Testis (tissue), 3 donors: ENCODE data around the gene DMD. TPM values are rescaled to one million over a fixed set of nuclear protein-coding genes. Genes with fewer than 3 reads are reported as not detected.

Experiments
- DNase-seq: peaks from one replicate; pipeline ENCODE4 v3.0.0-alpha.2; 2019
- H3K27ac ChIP-seq, 2 donors: fragments of 200-600 bp; sonication (generic); one replicate each; pipeline ENCODE4 v1.5.1; 2019
- H3K27me3 ChIP-seq: fragments of 200-600 bp; sonication (generic); one replicate; pipeline ENCODE4 v1.5.1; 2019
- H3K36me3 ChIP-seq: fragments of 200-600 bp; sonication (generic); one replicate; pipeline ENCODE4 v1.5.1; 2017; ENCODE audit warnings: low read depth; ENCODE audit errors: missing control alignments
- H3K4me1 ChIP-seq: fragments of 200-600 bp; sonication (generic); one replicate; pipeline ENCODE4 v1.5.1; 2019
- H3K4me3 ChIP-seq, 2 donors: fragments of 200-600 bp; sonication (generic); one replicate each; pipeline ENCODE4 v1.5.1; 2017 to 2019
- H3K9me3 ChIP-seq: fragments of 200-600 bp; sonication (generic); one replicate; pipeline ENCODE4 v1.5.1; 2017
- POLR2A ChIP-seq: fragments of 450-650 bp; IDR thresholded peaks from one replicate; pipeline ENCODE4 v1.6.1; 2017; ENCODE audit warnings: antibody characterized with exemption, mild to moderate bottlenecking, moderate library complexity
- WGBS, 2 donors: methylation state at CpG; one replicate each; pipeline ENCODE4 v1.1.5; 2018; 5-methylcytosine and 5-hydroxymethylcytosine counted together
- intact Hi-C: fragments of 100-400 bp; cut with DNase I; formaldehyde crosslinking; loops from one replicate; pipeline ENCODE4 v1.15.1; 2023; ENCODE audit warnings: low total_unique reads
- polyA plus RNA-seq: library from polyadenylated mRNA; stranded (reverse); fragments of 350-450 nt; fragmentation: Illumina TruSeq; extraction: RNeasy Lipid Tissue Mini Kit (QIAGEN cat#74804); gene quantifications from one replicate; pipeline ENCODE4 v1.2.3, GENCODE V29; 2014; ENCODE audit warnings: low read depth, low replicate concordance; ENCODE audit not compliant: insufficient read depth
- total RNA-seq, 2 donors: library from RNA; depleted of rRNA; stranded (reverse); fragments of >200 nt; gene quantifications; one replicate each; pipeline ENCODE4 v1.2.3, GENCODE V29; 2016
- TF ChIP-seq, protein P1 (sequence below), 3 experiments: fragments of 450-650 bp in 2 of 3; fragments of 200-600 bp in 1 of 3; sonication (generic) in 1 of 3; IDR thresholded peaks; one replicate each; pipeline ENCODE4 v1.5.1; 2016 to 2019; ENCODE audit warnings: antibody characterized with exemption in 3 of 3, mild to moderate bottlenecking in 2 of 3, moderate library complexity in 1 of 3

DMD gene
- total and polyA plus RNA-seq, 3 donors from 2014 or later = 11.3 to 34.1 (median 24.2) TPM

DNA sequence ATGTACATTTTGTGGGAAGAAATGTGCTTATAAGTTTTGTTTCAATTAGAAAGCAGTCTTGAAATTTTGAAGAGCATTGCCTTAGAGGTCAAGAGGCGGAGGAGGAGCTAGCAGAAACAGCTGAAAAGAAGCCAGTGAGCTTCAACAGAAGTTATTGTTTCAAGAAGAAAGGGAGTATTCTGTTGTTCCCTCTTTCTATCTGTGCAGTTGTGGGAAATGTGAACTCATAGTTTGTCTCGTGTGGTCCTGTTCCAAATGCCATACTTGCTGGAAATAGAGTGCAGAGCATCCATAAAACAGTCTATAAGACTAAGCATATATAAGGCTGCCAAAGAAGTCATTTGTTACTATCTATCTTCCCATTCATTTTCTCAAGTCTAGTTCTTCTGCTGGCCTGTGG is 1015.7 kb downstream of the DMD start:
- intact Hi-C loops = no loop called here
- Histone ChIP-seq H3K9me3 (no peaks in the 10 kb centered on the region), H3K27ac (no peak overlapping the region), H3K4me1 (no peaks in the 10 kb centered on the region), H3K4me3 (no peak overlapping the region), H3K27me3 (no peaks in the 10 kb centered on the region), H3K36me3 (no peaks in the 10 kb centered on the region)
- 44 to 52% methylated on average over 2 of the region's 2 CpGs for WGBS, 2 donors
- TF ChIP-seq POLR2A = no peak
- TF ChIP-seq, protein P1, sequence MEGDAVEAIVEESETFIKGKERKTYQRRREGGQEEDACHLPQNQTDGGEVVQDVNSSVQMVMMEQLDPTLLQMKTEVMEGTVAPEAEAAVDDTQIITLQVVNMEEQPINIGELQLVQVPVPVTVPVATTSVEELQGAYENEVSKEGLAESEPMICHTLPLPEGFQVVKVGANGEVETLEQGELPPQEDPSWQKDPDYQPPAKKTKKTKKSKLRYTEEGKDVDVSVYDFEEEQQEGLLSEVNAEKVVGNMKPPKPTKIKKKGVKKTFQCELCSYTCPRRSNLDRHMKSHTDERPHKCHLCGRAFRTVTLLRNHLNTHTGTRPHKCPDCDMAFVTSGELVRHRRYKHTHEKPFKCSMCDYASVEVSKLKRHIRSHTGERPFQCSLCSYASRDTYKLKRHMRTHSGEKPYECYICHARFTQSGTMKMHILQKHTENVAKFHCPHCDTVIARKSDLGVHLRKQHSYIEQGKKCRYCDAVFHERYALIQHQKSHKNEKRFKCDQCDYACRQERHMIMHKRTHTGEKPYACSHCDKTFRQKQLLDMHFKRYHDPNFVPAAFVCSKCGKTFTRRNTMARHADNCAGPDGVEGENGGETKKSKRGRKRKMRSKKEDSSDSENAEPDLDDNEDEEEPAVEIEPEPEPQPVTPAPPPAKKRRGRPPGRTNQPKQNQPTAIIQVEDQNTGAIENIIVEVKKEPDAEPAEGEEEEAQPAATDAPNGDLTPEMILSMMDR (IDR thresholded peaks at IDR 0.05) = no peak
- DNase-seq = peak; percentile 43

DNA sequence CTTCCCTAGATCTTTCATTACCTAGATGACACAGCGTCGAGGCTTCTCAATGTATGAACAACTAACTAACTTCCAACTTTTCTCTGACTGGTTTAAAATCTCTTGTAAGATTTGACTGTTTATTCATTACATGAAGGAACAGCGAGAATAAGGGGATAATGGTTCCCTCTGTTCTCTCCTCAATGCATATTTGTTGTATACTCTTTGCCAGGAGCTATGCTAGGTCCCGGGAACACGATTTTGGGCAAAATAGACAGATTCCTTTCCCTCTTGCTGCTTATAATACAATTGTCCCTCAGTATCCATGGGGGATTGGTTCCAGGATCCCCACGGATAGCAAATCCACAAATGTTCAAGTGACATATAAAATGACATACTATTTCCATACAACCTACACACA is 1020.0 kb downstream of the DMD start:
- Histone ChIP-seq H3K27ac (no peak overlapping the region), H3K4me3 (no peak overlapping the region), H3K4me1 (no peaks in the 10 kb centered on the region), H3K36me3 (no peaks in the 10 kb centered on the region), H3K27me3 (no peaks in the 10 kb centered on the region), H3K9me3 (no peaks in the 10 kb centered on the region)
- no peak for TF ChIP-seq POLR2A
- TF ChIP-seq, protein P1 (IDR thresholded peaks at IDR 0.05) = no peak
- 96 to 99% methylated on average over 6 of the region's 6 CpGs for WGBS, 2 donors
- intact Hi-C loops = no loop called here
- DNase-seq = no peak

DNA sequence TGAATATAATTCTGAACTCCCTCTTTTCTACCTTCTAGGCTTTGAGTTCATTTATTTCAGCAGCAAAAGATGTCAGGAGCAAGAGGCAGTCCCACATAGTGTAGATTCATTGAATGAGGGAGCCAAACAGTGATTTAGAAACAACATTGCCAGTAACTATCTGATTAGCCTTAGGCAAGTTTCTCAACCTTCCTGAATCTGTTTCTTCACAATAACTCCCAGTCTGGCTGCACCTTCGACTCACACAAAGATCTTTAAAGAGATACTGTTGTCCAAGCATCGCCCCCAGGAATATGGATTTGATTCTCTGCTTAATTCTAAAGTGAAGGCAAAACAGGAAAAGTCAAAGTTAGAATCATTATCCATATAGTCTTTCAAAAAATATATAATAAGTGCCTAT is 1026.2 kb downstream of the DMD start:
- TF ChIP-seq, protein P1 (IDR thresholded peaks at IDR 0.05) = no peak
- TF ChIP-seq POLR2A = no peak
- intact Hi-C loops = no loop called here
- Histone ChIP-seq H3K27ac (no peak overlapping the region), H3K27me3 (no peaks in the 10 kb centered on the region), H3K36me3 (no peaks in the 10 kb centered on the region), H3K9me3 (no peaks in the 10 kb centered on the region), H3K4me1 (no peaks in the 10 kb centered on the region), H3K4me3 (no peak overlapping the region)
- no peak for DNase-seq
- WGBS, 2 donors = 50 to 57% methylated on average over 2 of the region's 2 CpGs

DNA sequence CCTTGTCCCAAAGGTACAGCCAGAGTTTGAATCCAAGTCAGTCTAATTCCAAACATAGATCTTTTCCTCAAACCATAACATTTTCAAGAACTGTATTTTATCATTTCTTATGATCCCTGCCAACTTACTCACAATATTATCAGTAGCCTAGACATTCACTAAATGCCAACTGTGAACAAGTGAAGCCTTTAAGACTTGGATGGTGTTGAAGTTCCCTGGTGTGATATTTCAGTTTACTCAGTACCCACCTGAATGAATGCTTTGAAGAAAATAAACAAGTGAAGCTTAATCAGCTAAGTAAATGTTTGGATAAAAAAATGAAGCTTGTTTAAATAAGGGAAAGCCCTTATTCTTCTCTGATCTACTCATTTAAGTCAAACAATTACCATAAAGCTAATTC is 1028.3 kb downstream of the DMD start:
- Histone ChIP-seq H3K36me3 (no peaks in the 10 kb centered on the region), H3K4me3 (no peak overlapping the region), H3K27ac (no peak overlapping the region), H3K9me3 (no peaks in the 10 kb centered on the region), H3K27me3 (no peaks in the 10 kb centered on the region), H3K4me1 (no peaks in the 10 kb centered on the region)
- TF ChIP-seq, protein P1 (IDR thresholded peaks at IDR 0.05) = no peak
- no peak for TF ChIP-seq POLR2A
- intact Hi-C loops = no loop called here
- no peak for DNase-seq

DNA sequence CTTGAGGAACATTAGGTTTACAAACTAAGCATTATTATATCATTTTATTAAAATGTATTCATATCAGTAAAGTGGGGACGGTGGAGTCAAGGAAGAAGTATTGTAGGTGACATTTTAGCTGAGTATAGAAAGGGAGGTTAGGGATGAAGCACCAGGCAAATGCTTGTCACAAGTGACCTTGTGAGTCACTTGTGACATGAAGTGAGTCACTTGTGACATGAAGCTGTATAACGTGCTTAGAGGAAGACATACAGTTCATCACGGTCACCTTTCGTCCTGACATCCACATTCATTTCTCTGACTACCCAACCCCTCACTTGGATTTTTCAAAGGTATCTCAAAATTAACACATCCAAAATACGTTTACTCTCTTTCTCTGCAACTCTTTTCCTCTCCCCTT is 1034.8 kb downstream of the DMD start:
- Histone ChIP-seq H3K27ac (no peak overlapping the region), H3K36me3 (no peaks in the 10 kb centered on the region), H3K4me3 (no peak overlapping the region), H3K9me3 (no peaks in the 10 kb centered on the region), H3K4me1 (no peaks in the 10 kb centered on the region), H3K27me3 (no peaks in the 10 kb centered on the region)
- no peak for DNase-seq
- WGBS, 2 donors = 79 to 80% methylated on average over 5 of the region's 5 CpGs
- intact Hi-C loops = no loop called here
- TF ChIP-seq, protein P1 (IDR thresholded peaks at IDR 0.05) = no peak
- no peak for TF ChIP-seq POLR2A
